ENCODE results near the gene TAS1R1.

Gene TAS1R1

DNA sequence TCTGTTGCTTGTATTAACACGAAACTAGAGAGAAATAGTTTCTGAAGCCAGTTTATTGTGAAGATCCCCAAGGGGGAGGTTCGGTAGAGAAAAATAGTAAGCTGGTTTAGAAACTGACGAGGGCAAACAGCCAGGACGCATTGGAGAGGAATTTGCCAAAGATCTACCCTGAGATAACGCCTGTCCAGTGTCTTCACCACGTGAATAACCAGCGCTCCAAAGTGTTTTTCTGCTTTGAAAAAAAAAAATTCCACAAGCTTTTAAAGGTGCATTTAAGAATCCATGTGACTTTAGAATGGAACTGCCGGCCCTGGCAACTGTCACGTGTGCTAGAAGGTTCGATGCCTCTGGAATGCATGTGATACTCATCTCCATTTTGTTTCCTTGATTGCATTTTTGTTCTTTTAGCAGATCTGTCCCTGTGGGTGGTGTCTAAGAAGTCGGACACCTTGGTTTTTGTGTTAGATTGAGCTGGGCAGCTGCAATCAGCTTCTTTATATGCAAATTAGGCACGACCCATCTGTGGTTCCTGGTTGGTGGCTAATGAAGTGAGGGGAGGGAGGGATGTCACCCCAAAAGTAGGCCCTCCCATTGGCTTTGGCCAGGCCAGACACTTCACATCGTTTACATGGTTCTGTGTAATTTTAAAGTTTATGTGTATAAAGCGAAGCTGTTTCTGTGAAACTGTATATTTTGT, 68.3 kb downstream of the TAS1R1 start:
- no peak overlapping the region for H3K4me3 ChIP-seq (ENCODE audit: low read length)

DNA sequence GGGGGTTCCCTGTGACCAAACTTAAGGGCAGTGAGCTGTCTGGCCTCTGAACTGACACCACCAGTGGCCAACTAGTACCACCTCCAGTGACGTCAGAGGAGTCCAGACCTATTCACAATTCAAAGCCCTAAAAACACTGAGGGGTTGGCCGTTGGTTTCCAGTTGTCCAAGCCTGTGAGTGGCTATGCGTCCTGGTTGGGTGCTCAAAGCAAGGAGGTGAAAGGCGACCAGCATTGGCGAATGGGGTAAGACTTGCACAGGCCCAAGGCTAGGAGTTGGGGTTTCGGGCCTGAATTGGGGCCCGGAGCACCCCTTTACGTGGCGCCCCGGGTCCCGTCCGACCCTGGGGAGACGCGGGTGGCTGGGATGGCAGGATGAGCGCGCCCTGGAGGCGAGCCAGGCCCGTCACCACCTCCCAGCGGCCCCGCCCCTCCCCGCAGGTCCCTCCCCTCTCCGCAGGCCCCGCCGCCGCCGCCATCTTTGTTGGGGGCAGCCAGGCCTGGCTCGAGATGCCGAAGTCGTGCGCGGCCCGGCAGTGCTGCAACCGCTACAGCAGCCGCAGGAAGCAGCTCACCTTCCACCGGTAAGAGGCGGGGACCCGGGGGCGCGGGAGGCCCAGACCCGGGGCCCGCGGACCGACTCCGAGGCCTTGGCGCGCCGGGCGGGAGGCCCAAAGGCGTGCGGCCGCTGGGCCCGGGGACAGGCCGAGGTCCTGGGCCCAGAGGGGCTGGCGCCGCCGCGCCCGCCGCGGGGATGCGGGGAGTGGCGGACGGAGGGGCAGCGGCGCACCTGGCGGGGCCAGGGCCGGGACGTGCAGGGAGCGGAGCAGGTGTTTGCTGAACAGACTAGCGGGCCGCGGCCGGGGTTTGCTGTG, 69.8 kb downstream of the TAS1R1 start, which contains the start of gene THAP3:
Gene THAP3, plus strand, starts transcription at position 159 of the 874 bp plus-strand sequence. Its CDS starts 351 bp downstream, at position 510.
- TF ChIP-seq, protein P1, sequence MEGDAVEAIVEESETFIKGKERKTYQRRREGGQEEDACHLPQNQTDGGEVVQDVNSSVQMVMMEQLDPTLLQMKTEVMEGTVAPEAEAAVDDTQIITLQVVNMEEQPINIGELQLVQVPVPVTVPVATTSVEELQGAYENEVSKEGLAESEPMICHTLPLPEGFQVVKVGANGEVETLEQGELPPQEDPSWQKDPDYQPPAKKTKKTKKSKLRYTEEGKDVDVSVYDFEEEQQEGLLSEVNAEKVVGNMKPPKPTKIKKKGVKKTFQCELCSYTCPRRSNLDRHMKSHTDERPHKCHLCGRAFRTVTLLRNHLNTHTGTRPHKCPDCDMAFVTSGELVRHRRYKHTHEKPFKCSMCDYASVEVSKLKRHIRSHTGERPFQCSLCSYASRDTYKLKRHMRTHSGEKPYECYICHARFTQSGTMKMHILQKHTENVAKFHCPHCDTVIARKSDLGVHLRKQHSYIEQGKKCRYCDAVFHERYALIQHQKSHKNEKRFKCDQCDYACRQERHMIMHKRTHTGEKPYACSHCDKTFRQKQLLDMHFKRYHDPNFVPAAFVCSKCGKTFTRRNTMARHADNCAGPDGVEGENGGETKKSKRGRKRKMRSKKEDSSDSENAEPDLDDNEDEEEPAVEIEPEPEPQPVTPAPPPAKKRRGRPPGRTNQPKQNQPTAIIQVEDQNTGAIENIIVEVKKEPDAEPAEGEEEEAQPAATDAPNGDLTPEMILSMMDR (conservative IDR thresholded peaks at IDR 0.05; ENCODE audit: low read depth, low read length) = no peak
- peak; percentile 73 for DNase-seq (ENCODE audit: low read depth)
- peak within 1 kb of the TSS; percentile 70 for H3K4me3 ChIP-seq (ENCODE audit: low read length)

More for the DNA sequence above, 68.3 kb downstream of the TAS1R1 start:
- no peak for DNase-seq (ENCODE audit: low read depth)
- TF ChIP-seq, protein P1 (conservative IDR thresholded peaks at IDR 0.05; ENCODE audit: low read depth, low read length) = no peak

DNA sequence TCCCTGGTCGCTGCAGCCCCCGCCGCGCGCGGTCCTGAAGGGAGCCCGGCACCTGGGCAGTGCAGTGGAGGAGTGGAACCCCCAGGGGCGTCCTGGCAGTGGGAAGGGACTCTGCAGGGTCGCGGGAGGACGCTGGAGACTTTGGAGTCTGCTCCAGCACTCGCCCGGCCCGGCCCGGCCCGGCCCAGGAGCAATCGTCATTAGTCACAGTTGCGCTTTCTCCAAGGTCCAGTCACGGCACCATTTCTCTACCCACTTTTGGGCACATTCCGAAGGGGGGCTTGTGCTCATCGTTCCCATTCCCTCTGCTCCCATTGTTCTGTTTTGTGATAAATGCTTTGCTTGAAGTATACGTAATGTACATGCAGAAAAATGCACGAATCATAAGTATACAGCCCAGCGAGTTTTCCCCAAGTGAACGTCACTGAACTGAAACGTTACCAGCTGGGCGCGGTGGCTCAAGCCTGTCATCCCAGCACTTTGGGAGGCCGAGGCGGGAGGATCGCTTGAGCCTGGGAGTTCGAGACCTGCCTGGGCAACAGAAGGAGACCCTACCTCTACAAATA, 70.6 kb downstream of the TAS1R1 start:
- H3K4me3 ChIP-seq (ENCODE audit: low read length) = peak overlapping the region; percentile 70
- TF ChIP-seq, protein P1 (conservative IDR thresholded peaks at IDR 0.05; ENCODE audit: low read depth, low read length) = no peak
- DNase-seq (ENCODE audit: low read depth) = no peak

DNA sequence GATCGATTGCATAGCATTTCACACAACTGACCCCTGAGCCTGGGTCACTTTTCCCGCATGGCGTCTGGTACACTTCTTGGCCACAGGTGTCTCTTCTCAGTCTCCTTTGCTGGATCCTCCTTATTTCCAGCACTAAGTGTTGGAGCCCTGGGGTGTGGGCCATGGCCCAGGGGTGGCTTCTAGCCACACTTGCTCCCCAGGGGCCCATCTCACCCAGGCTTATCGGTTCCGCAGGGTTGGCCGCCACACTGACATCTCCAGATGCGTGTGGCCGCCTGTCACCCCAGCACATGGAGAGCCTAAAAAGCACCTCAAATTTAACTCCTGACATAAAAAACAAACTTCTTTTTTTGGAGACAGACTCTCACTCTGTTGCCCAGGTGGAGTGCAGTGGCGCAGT, 71.9 kb downstream of the TAS1R1 start:
- H3K4me3 ChIP-seq (ENCODE audit: low read length) = no peak overlapping the region
- TF ChIP-seq, protein P1 (conservative IDR thresholded peaks at IDR 0.05; ENCODE audit: low read depth, low read length) = no peak
- no peak for DNase-seq (ENCODE audit: low read depth)

DNA sequence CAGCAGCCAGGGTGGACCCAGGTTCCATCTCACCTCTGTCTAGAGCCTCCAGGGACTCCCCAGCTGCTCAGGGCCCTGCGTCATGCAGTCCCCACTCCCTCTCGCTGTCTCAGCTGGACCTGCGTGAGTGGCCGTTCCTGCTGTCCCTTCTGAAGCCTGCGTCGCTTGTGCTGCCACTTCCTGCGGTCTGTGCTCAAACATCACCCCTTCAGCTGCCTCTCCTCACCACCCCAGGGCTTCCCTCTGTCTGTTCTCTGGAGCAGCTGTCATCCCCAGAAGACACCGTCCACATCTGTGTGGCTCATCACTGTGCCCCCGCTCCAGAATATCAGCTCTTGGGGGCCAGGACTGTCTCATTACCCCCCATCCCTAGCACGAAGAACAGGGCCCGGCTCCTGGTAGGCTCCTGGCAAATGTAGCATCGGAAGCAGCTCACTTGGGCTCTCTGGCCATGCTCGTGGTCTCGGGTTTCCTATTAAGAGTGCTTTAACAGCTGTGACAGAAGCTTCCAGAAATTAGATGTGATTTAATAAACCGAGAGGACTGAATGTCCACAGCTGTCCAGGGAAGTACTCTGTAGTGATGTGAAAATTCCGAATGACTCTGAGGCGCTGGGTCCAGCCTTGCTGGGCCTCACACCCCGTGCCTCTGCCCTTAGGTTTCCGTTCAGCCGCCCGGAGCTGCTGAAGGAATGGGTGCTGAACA, 72.9 kb downstream of the TAS1R1 start:
- TF ChIP-seq, protein P1 (conservative IDR thresholded peaks at IDR 0.05; ENCODE audit: low read depth, low read length) = no peak
- no peak overlapping the region for H3K4me3 ChIP-seq (ENCODE audit: low read length)
- DNase-seq (ENCODE audit: low read depth) = no peak

DNA sequence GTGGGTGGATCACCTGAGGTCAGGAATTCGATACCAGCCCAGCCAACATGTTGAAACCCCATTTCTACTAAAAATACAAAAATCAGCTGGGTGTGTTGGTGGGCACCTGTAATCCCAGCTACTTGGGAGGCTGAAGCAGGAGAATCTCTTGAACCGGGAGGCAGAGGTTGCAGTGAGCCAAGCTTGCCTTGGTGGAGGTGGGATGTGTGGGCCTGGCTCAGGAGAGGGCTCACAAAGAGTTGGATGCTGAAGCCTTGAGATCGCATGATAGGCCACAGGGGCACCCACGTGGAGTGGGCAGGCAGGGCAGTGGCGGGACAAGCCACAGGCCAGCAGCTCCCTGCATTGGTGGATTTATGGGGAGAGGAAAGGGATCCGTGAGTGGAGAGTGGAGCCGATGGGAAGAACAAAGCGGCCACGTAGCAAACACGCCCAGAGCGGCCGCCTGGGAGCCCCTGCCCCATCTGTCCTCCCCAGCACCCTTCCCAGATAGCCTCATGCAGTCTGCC, 73.9 kb downstream of the TAS1R1 start:
- no peak overlapping the region for H3K4me3 ChIP-seq (ENCODE audit: low read length)
- TF ChIP-seq, protein P1 (conservative IDR thresholded peaks at IDR 0.05; ENCODE audit: low read depth, low read length) = no peak
- no peak for DNase-seq (ENCODE audit: low read depth)

All from retinal pigment epithelial cell (primary cell).